ENCODE results near the gene ZSCAN30. TPM values are rescaled to one million over a fixed set of nuclear protein-coding genes. Genes with fewer than 3 reads are reported as not detected.

The ZSCAN30 gene
- total RNA-seq, 1 donor from 2014 or later = 41.0 TPM

GRCh38 chr18:35247412-35248249 is 42.4 kb downstream of the ZSCAN30 start:
- H3K27me3 Mint-ChIP-seq (ENCODE audit: unreplicated experiment) = peaks cover 2% of the 10 kb centered on the region

GRCh38 chr18:35246831-35247230 is 43.2 kb downstream of the ZSCAN30 start:
- Mint-ChIP-seq H3K27ac (ENCODE audit: unreplicated experiment) (no peak overlapping the region), H3K36me3 (ENCODE audit: unreplicated experiment) (peaks cover 30% of the 10 kb centered on the region), H3K4me3 (ENCODE audit: unreplicated experiment) (no peak overlapping the region)

More at GRCh38 chr18:35247412-35248249, 42.4 kb downstream of the ZSCAN30 start:
- Mint-ChIP-seq H3K9me3 (ENCODE audit: unreplicated experiment) (peaks cover 3% of the 10 kb centered on the region), H3K27ac (ENCODE audit: unreplicated experiment) (no peak overlapping the region), H3K4me3 (ENCODE audit: unreplicated experiment) (peak overlapping the region; percentile 25), H3K36me3 (ENCODE audit: unreplicated experiment) (peaks cover 38% of the 10 kb centered on the region), H3K4me1 (ENCODE audit: low read depth, unreplicated experiment) (peaks cover under 1% of the 10 kb centered on the region)
- no peak for TF ChIP-seq CTCF (IDR thresholded peaks at IDR 0.05; ENCODE audit: partially characterized antibody, unreplicated experiment)
- DNase-seq = no peak

GRCh38 chr18:35245719-35246317 is 44.2 kb downstream of the ZSCAN30 start:
- Mint-ChIP-seq H3K27ac (ENCODE audit: unreplicated experiment) (no peak overlapping the region), H3K27me3 (ENCODE audit: unreplicated experiment) (peaks cover 2% of the 10 kb centered on the region), H3K36me3 (ENCODE audit: unreplicated experiment) (peaks cover 21% of the 10 kb centered on the region), H3K9me3 (ENCODE audit: unreplicated experiment) (peaks cover 3% of the 10 kb centered on the region), H3K4me1 (ENCODE audit: low read depth, unreplicated experiment) (peaks cover 3% of the 10 kb centered on the region), H3K4me3 (ENCODE audit: unreplicated experiment) (no peak overlapping the region)
- no peak for DNase-seq
- no peak for TF ChIP-seq CTCF (IDR thresholded peaks at IDR 0.05; ENCODE audit: partially characterized antibody, unreplicated experiment)

More at GRCh38 chr18:35246831-35247230, 43.2 kb downstream of the ZSCAN30 start:
- peaks cover 3% of the 10 kb centered on the region for H3K9me3 Mint-ChIP-seq (ENCODE audit: unreplicated experiment)
- peaks cover 3% of the 10 kb centered on the region for H3K4me1 Mint-ChIP-seq (ENCODE audit: low read depth, unreplicated experiment)
- DNase-seq = no peak
- H3K27me3 Mint-ChIP-seq (ENCODE audit: unreplicated experiment) = peaks cover 2% of the 10 kb centered on the region
- no peak for TF ChIP-seq CTCF (IDR thresholded peaks at IDR 0.05; ENCODE audit: partially characterized antibody, unreplicated experiment)

- Mint-ChIP-seq H3K27ac (ENCODE audit: unreplicated experiment) (no peak overlapping the region), H3K4me3 (ENCODE audit: unreplicated experiment) (peak overlapping the region; percentile 18), H3K4me1 (ENCODE audit: low read depth, unreplicated experiment) (peaks cover 3% of the 10 kb centered on the region), H3K9me3 (ENCODE audit: unreplicated experiment) (peaks cover 5% of the 10 kb centered on the region), H3K36me3 (ENCODE audit: unreplicated experiment) (peaks cover 17% of the 10 kb centered on the region), H3K27me3 (ENCODE audit: unreplicated experiment) (peaks cover 2% of the 10 kb centered on the region)
- DNase-seq = no peak
- TF ChIP-seq CTCF (IDR thresholded peaks at IDR 0.05; ENCODE audit: partially characterized antibody, unreplicated experiment) = no peak
These were observed 45.4 kb downstream of the ZSCAN30 start for GRCh38 chr18:35244671-35245070.

GRCh38 chr18:35242426-35242825 is 47.6 kb downstream of the ZSCAN30 start:
- peaks cover 12% of the 10 kb centered on the region for H3K36me3 Mint-ChIP-seq (ENCODE audit: unreplicated experiment)
- DNase-seq = no peak
- peaks cover 2% of the 10 kb centered on the region for H3K9me3 Mint-ChIP-seq (ENCODE audit: unreplicated experiment)
- H3K27me3 Mint-ChIP-seq (ENCODE audit: unreplicated experiment) = peaks cover 2% of the 10 kb centered on the region
- no peak for TF ChIP-seq CTCF (IDR thresholded peaks at IDR 0.05; ENCODE audit: partially characterized antibody, unreplicated experiment)
- H3K27ac Mint-ChIP-seq (ENCODE audit: unreplicated experiment) = peak overlapping the region; percentile 54
- H3K4me1 Mint-ChIP-seq (ENCODE audit: low read depth, unreplicated experiment) = peaks cover 3% of the 10 kb centered on the region
- H3K4me3 Mint-ChIP-seq (ENCODE audit: unreplicated experiment) = peak overlapping the region; percentile 93
